ENCODE measurements around the gene PCARE.

The PCARE gene

GRCh38 chr2:29061616-29062015 is 12.7 kb downstream of the PCARE start:
- no peak for DNase-seq

GRCh38 chr2:29061176-29061575 is 13.1 kb downstream of the PCARE start:
- DNase-seq: no peak

- no peak for DNase-seq
Observed at GRCh38 chr2:29060441-29060840, 13.9 kb downstream of the PCARE start.

- DNase-seq: no peak
Observed at GRCh38 chr2:29059624-29060023, 14.7 kb downstream of the PCARE start.

- no peak for DNase-seq
Observed at GRCh38 chr2:29057006-29057405, 17.3 kb downstream of the PCARE start.

GRCh38 chr2:29056452-29056851 is 17.9 kb downstream of the PCARE start:
- no peak for DNase-seq

GRCh38 chr2:29055601-29056000 is 18.7 kb downstream of the PCARE start:
- DNase-seq: no peak

- DNase-seq: no peak
Observed at GRCh38 chr2:29054430-29054829, 19.9 kb downstream of the PCARE start.

GRCh38 chr2:29053670-29054400 is 20.5 kb downstream of the PCARE start:
- no peak for DNase-seq

GRCh38 chr2:29053223-29053622 is 21.1 kb downstream of the PCARE start:
- DNase-seq: no peak

- no peak for DNase-seq
Observed at GRCh38 chr2:29052807-29053206, 21.5 kb downstream of the PCARE start.

- DNase-seq: no peak
Observed at GRCh38 chr2:29051730-29052129, 22.6 kb downstream of the PCARE start.

- DNase-seq: no peak
Observed at GRCh38 chr2:29050591-29050990, 23.7 kb downstream of the PCARE start.

- DNase-seq: no peak
Observed at GRCh38 chr2:29047083-29047845, 27.1 kb downstream of the PCARE start.

GRCh38 chr2:29046321-29046720 is 28.0 kb downstream of the PCARE start:
- DNase-seq: no peak

GRCh38 chr2:29044459-29044858 is 29.9 kb downstream of the PCARE start:
- no peak for DNase-seq

GRCh38 chr2:29042561-29043075 is 31.7 kb downstream of the PCARE start:
- DNase-seq: peak; percentile 29

- no peak for DNase-seq
Observed at GRCh38 chr2:29041161-29041660, 33.1 kb downstream of the PCARE start.

GRCh38 chr2:29040552-29040951 is 33.8 kb downstream of the PCARE start:
- no peak for DNase-seq

- DNase-seq: no peak
Observed at GRCh38 chr2:29039718-29040480, 34.4 kb downstream of the PCARE start.

- peak; percentile 50 for DNase-seq
Observed at GRCh38 chr2:29035016-29035745, 39.1 kb downstream of the PCARE start.

- DNase-seq: no peak
Observed at GRCh38 chr2:29033656-29034055, 40.7 kb downstream of the PCARE start.

GRCh38 chr2:29033172-29033571 is 41.2 kb downstream of the PCARE start:
- DNase-seq: no peak

All from hematopoietic multipotent progenitor cell treated with erythropoietin and hydrocortisone succinate and interleukin-3 and kit ligand, for 4 days (in vitro differentiated cells).